GM23338 (cell line): ENCODE results near the gene EXTL1. TPM values are rescaled to one million over a fixed set of nuclear protein-coding genes. Genes with fewer than 3 reads are reported as not detected.

Source experiments
- ATAC-seq: fragments of 200-7000 bp; cut with Tn5 transposase; 3 replicates; pipeline ENCODE4 v1.9.1; 2020
- DNase-seq: peaks from one replicate; pipeline ENCODE4 v3.0.0-alpha.2; 2015; ENCODE audit warnings: low spot score
- H2AFZ ChIP-seq: fragments of 200-600 bp; sonication (generic); 2 replicates; pipeline ENCODE4 v1.8.0; 2016; ENCODE audit warnings: antibody characterized with exemption, mild to moderate bottlenecking, moderate library complexity
- H3F3A ChIP-seq: fragments of 200-600 bp; sonication (generic); replicated peaks from 2 replicates; pipeline ENCODE4 v1.8.0; 2017; ENCODE audit warnings: antibody characterized with exemption, mixed run types, low read depth
- H3K27ac ChIP-seq: fragments of 200-600 bp; sonication (generic); 2 replicates; pipeline ENCODE4 v1.6.1; 2016; ENCODE audit warnings: low read depth
- H3K27me3 ChIP-seq: fragments of 200-600 bp; sonication (generic); 2 replicates; pipeline ENCODE4 v1.8.0; 2016; ENCODE audit warnings: mild to moderate bottlenecking, mixed run types, moderate library complexity; ENCODE audit not compliant: insufficient read depth
- H3K36me3 ChIP-seq: fragments of 200-600 bp; sonication (generic); 2 replicates; pipeline ENCODE4 v1.8.0; 2016; ENCODE audit warnings: mild to moderate bottlenecking; ENCODE audit not compliant: insufficient read depth
- H3K4me1 ChIP-seq: fragments of 200-600 bp; sonication (generic); 2 replicates; pipeline ENCODE4 v1.8.0; 2016; ENCODE audit warnings: mild to moderate bottlenecking, moderate library complexity; ENCODE audit not compliant: insufficient read depth
- H3K4me2 ChIP-seq: fragments of 200-600 bp; sonication (generic); 2 replicates; pipeline ENCODE4 v1.7.1; 2017; ENCODE audit warnings: mixed run types
- H3K4me3 ChIP-seq: fragments of 200-600 bp; sonication (generic); 2 replicates; pipeline ENCODE4 v1.6.1; 2016; ENCODE audit warnings: mixed run types
- H3K79me2 ChIP-seq: fragments of 200-600 bp; sonication (generic); replicated peaks from 2 replicates; pipeline ENCODE4 v1.8.0; 2017; ENCODE audit warnings: mild to moderate bottlenecking; ENCODE audit not compliant: insufficient read depth
- H3K9me2 ChIP-seq: fragments of 200-600 bp; sonication (generic); 2 replicates; pipeline ENCODE4 v1.8.0; 2017; ENCODE audit not compliant: insufficient read depth
- H4K20me1 ChIP-seq: fragments of 200-600 bp; sonication (generic); replicated peaks from 2 replicates; pipeline ENCODE4 v1.8.0; 2017; ENCODE audit warnings: mild to moderate bottlenecking; ENCODE audit not compliant: insufficient read depth
- H3K27ac Mint-ChIP-seq: 2 replicates; pipeline ENCODE4 v1.8.0; 2020; ENCODE audit warnings: inconsistent platforms, mild to moderate bottlenecking, moderate library complexity, mixed read lengths
- H3K27me3 Mint-ChIP-seq: 3 replicates; pipeline ENCODE4 v1.8.0; 2022; ENCODE audit warnings: low read depth, mild to moderate bottlenecking, moderate library complexity, mixed read lengths, inconsistent platforms; ENCODE audit not compliant: insufficient read depth, poor library complexity
- H3K36me3 Mint-ChIP-seq: 3 replicates; pipeline ENCODE4 v1.8.0; 2021; ENCODE audit warnings: low read depth, mild to moderate bottlenecking, inconsistent platforms, moderate library complexity, mixed read lengths
- H3K4me1 Mint-ChIP-seq: 3 replicates; pipeline ENCODE4 v1.8.0; 2020; ENCODE audit warnings: mild to moderate bottlenecking, inconsistent platforms, mixed read lengths
- H3K4me3 Mint-ChIP-seq: 3 replicates; pipeline ENCODE4 v1.8.0; 2021; ENCODE audit warnings: moderate library complexity, mild to moderate bottlenecking, inconsistent platforms, mixed read lengths
- H3K9me3 Mint-ChIP-seq: 3 replicates; pipeline ENCODE4 v1.8.0; 2020; ENCODE audit warnings: moderate library complexity, mild to moderate bottlenecking, inconsistent platforms, mixed read lengths
- CREB1 ChIP-seq: fragments of 250-450 bp; sonication (Bioruptor Pico); IDR thresholded peaks from 2 replicates; pipeline ENCODE4 v1.5.0; 2020; ENCODE audit warnings: low read depth, mild to moderate bottlenecking, moderate library complexity
- CTCF ChIP-seq, 2 experiments: fragments of 200-600 bp in 1 of 2; sonication (generic) in 1 of 2; conservative IDR thresholded peaks; 2 replicates each; pipeline versions ENCODE4 v1.5.1 to v1.6.1; 2016 to 2017; ENCODE audit warnings: antibody characterized with exemption in 2 of 2, low read depth in 2 of 2, mild to moderate bottlenecking in 2 of 2, moderate library complexity in 1 of 2
- EZH2 ChIP-seq: fragments of 200-600 bp; sonication (generic); IDR thresholded peaks from one replicate; pipeline ENCODE4 v1.8.0; 2017; ENCODE audit warnings: antibody characterized with exemption, mild to moderate bottlenecking, low read depth; ENCODE audit not compliant: unreplicated experiment
- EZH2phosphoT487 ChIP-seq: fragments of 200-600 bp; sonication (generic); IDR thresholded peaks from one replicate; pipeline ENCODE4 v1.8.1; 2018; ENCODE audit warnings: antibody characterized with exemption; ENCODE audit not compliant: unreplicated experiment
- JUNB ChIP-seq: IDR thresholded peaks from one replicate; pipeline ENCODE4 v1.6.1; 2016; ENCODE audit warnings: antibody characterized with exemption; ENCODE audit not compliant: unreplicated experiment
- NANOG ChIP-seq: IDR thresholded peaks from 2 replicates; pipeline ENCODE4 v1.6.1; 2016; ENCODE audit warnings: antibody characterized with exemption, borderline replicate concordance
- POLR2AphosphoS5 ChIP-seq: IDR thresholded peaks from 2 replicates; pipeline ENCODE4 v1.6.1; 2016; ENCODE audit warnings: antibody characterized with exemption, low read depth
- STAT1 ChIP-seq: IDR thresholded peaks from one replicate; pipeline ENCODE4 v1.6.1; 2016; ENCODE audit warnings: antibody characterized with exemption; ENCODE audit not compliant: unreplicated experiment
- ZNF114 ChIP-seq: fragments of 250-450 bp; sonication (Bioruptor Pico); IDR thresholded peaks from 2 replicates; pipeline ENCODE4 v1.5.0; 2020; ENCODE audit warnings: mild to moderate bottlenecking, moderate library complexity
- ZNF331 ChIP-seq: fragments of 250-450 bp; sonication (Bioruptor Pico); IDR thresholded peaks from 2 replicates; pipeline ENCODE4 v1.5.0; 2020; ENCODE audit warnings: low read depth, mild to moderate bottlenecking, moderate library complexity
- polyA plus RNA-seq: library from polyadenylated mRNA; unstranded; fragments of >200 nt; fragmentation: Nextera tagmentation; extraction: Ambion mirVana; gene quantifications from 2 replicates; pipeline ENCODE4 v1.2.1, GENCODE V29; 2016
- total RNA-seq: library from RNA; depleted of rRNA; stranded (reverse); fragments of >200 nt; shearing (Covaris generic); gene quantifications from 2 replicates; pipeline ENCODE4 v1.2.3, GENCODE V29; 2014
- TF ChIP-seq, protein P1 (sequence below): fragments of 250-450 bp; sonication (Bioruptor Pico); IDR thresholded peaks from 2 replicates; pipeline ENCODE4 v1.5.0; 2020; ENCODE audit warnings: mild to moderate bottlenecking, moderate library complexity
- TF ChIP-seq, protein P2 (sequence below): IDR thresholded peaks from 2 replicates; pipeline ENCODE4 v1.6.1; 2016; ENCODE audit warnings: antibody characterized with exemption
- TF ChIP-seq, protein P3 (sequence below): IDR thresholded peaks from one replicate; pipeline ENCODE4 v1.6.1; 2018; ENCODE audit warnings: antibody characterized with exemption; ENCODE audit not compliant: unreplicated experiment

Gene EXTL1
- total and polyA plus RNA-seq, 2 experiments from 2014 or later: 0.37 to 1.2 TPM

DNA sequence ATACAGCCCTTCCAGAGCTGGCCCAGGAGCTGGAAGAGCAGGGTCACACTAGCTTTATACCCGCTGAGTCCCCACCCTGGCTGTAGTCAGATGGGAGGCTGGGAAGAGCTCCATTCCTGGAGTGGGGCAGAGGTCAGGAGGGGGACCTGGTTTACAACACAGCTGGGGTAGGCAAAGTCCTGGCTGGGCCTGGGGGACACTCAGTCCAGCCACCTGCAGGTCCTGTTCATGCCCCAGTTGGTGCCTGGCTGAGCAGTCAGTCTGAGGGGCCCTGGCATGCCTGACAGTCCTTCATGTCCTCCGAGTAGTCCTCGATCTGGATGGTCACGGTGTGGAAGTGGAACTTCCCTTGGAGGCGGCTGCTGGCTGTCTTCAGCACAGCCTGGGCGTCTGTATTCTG, 17.3 kb downstream of the EXTL1 start:
- no peaks in the 10 kb centered on the region for H3F3A ChIP-seq
- peaks cover 38% of the 10 kb centered on the region for H3K27me3 Mint-ChIP-seq
- H3K4me1 Mint-ChIP-seq: peaks cover 5% of the 10 kb centered on the region; the same call in 2 of the 3 replicates
- H3K4me1 ChIP-seq: peaks cover 6% of the 10 kb centered on the region; the same call in 1 of the 2 replicates
- H3K9me3 Mint-ChIP-seq: no peaks in the 10 kb centered on the region; the same call in 2 of the 3 replicates
- no peak overlapping the region for H2AFZ ChIP-seq
- no peaks in the 10 kb centered on the region for H3K79me2 ChIP-seq
- H3K4me3 ChIP-seq: no peak overlapping the region
- no peak overlapping the region for H3K4me2 ChIP-seq
- DNase-seq (no peak), ATAC-seq (no peak)
- no peaks in the 10 kb centered on the region for H3K36me3 ChIP-seq
- H3K9me2 ChIP-seq: no peaks in the 10 kb centered on the region
- H3K27ac ChIP-seq: no peak overlapping the region
- no peaks in the 10 kb centered on the region for H4K20me1 ChIP-seq
- peaks cover 42% of the 10 kb centered on the region for H3K27me3 ChIP-seq
- TF ChIP-seq ZNF114 (CRISPR knock-in tag) (no peak), EZH2 (no peak), JUNB (no peak), CTCF (conservative IDR thresholded peaks at IDR 0.05; ENCODE audit: low read depth in 2 of 2) (no peak), CREB1 (CRISPR knock-in tag) (no peak), NANOG (no peak), POLR2AphosphoS5 (no peak), STAT1 (no peak), EZH2phosphoT487 (no peak), ZNF331 (CRISPR knock-in tag) (no peak)
- TF ChIP-seq, protein P1, sequence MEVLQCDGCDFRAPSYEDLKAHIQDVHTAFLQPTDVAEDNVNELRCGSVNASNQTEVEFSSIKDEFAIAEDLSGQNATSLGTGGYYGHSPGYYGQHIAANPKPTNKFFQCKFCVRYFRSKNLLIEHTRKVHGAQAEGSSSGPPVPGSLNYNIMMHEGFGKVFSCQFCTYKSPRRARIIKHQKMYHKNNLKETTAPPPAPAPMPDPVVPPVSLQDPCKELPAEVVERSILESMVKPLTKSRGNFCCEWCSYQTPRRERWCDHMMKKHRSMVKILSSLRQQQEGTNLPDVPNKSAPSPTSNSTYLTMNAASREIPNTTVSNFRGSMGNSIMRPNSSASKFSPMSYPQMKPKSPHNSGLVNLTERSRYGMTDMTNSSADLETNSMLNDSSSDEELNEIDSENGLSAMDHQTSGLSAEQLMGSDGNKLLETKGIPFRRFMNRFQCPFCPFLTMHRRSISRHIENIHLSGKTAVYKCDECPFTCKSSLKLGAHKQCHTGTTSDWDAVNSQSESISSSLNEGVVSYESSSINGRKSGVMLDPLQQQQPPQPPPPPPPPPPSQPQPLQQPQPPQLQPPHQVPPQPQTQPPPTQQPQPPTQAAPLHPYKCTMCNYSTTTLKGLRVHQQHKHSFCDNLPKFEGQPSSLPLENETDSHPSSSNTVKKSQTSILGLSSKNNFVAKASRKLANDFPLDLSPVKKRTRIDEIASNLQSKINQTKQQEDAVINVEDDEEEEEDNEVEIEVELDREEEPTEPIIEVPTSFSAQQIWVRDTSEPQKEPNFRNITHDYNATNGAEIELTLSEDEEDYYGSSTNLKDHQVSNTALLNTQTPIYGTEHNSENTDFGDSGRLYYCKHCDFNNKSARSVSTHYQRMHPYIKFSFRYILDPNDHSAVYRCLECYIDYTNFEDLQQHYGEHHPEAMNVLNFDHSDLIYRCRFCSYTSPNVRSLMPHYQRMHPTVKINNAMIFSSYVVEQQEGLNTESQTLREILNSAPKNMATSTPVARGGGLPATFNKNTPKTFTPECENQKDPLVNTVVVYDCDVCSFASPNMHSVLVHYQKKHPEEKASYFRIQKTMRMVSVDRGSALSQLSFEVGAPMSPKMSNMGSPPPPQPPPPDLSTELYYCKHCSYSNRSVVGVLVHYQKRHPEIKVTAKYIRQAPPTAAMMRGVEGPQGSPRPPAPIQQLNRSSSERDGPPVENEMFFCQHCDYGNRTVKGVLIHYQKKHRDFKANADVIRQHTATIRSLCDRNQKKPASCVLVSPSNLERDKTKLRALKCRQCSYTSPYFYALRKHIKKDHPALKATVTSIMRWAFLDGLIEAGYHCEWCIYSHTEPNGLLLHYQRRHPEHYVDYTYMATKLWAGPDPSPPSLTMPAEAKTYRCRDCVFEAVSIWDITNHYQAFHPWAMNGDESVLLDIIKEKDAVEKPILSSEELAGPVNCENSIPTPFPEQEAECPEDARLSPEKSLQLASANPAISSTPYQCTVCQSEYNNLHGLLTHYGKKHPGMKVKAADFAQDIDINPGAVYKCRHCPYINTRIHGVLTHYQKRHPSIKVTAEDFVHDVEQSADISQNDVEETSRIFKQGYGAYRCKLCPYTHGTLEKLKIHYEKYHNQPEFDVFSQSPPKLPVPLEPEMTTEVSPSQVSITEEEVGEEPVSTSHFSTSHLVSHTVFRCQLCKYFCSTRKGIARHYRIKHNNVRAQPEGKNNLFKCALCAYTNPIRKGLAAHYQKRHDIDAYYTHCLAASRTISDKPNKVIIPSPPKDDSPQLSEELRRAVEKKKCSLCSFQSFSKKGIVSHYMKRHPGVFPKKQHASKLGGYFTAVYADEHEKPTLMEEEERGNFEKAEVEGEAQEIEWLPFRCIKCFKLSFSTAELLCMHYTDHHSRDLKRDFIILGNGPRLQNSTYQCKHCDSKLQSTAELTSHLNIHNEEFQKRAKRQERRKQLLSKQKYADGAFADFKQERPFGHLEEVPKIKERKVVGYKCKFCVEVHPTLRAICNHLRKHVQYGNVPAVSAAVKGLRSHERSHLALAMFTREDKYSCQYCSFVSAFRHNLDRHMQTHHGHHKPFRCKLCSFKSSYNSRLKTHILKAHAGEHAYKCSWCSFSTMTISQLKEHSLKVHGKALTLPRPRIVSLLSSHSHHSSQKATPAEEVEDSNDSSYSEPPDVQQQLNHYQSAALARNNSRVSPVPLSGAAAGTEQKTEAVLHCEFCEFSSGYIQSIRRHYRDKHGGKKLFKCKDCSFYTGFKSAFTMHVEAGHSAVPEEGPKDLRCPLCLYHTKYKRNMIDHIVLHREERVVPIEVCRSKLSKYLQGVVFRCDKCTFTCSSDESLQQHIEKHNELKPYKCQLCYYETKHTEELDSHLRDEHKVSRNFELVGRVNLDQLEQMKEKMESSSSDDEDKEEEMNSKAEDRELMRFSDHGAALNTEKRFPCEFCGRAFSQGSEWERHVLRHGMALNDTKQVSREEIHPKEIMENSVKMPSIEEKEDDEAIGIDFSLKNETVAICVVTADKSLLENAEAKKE (CRISPR knock-in tag): no peak
- TF ChIP-seq, protein P2, sequence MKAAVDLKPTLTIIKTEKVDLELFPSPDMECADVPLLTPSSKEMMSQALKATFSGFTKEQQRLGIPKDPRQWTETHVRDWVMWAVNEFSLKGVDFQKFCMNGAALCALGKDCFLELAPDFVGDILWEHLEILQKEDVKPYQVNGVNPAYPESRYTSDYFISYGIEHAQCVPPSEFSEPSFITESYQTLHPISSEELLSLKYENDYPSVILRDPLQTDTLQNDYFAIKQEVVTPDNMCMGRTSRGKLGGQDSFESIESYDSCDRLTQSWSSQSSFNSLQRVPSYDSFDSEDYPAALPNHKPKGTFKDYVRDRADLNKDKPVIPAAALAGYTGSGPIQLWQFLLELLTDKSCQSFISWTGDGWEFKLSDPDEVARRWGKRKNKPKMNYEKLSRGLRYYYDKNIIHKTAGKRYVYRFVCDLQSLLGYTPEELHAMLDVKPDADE: no peak
- TF ChIP-seq, protein P3, sequence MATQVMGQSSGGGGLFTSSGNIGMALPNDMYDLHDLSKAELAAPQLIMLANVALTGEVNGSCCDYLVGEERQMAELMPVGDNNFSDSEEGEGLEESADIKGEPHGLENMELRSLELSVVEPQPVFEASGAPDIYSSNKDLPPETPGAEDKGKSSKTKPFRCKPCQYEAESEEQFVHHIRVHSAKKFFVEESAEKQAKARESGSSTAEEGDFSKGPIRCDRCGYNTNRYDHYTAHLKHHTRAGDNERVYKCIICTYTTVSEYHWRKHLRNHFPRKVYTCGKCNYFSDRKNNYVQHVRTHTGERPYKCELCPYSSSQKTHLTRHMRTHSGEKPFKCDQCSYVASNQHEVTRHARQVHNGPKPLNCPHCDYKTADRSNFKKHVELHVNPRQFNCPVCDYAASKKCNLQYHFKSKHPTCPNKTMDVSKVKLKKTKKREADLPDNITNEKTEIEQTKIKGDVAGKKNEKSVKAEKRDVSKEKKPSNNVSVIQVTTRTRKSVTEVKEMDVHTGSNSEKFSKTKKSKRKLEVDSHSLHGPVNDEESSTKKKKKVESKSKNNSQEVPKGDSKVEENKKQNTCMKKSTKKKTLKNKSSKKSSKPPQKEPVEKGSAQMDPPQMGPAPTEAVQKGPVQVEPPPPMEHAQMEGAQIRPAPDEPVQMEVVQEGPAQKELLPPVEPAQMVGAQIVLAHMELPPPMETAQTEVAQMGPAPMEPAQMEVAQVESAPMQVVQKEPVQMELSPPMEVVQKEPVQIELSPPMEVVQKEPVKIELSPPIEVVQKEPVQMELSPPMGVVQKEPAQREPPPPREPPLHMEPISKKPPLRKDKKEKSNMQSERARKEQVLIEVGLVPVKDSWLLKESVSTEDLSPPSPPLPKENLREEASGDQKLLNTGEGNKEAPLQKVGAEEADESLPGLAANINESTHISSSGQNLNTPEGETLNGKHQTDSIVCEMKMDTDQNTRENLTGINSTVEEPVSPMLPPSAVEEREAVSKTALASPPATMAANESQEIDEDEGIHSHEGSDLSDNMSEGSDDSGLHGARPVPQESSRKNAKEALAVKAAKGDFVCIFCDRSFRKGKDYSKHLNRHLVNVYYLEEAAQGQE: no peak
- no peaks in the 10 kb centered on the region for H3K36me3 Mint-ChIP-seq
- no peak overlapping the region for H3K27ac Mint-ChIP-seq
- no peak overlapping the region for H3K4me3 Mint-ChIP-seq
